ENCODE data around the gene EGR4.

Gene EGR4

GRCh38 chr2:73257021-73257420 lies 36.3 kb downstream of the EGR4 start:
- TF ChIP-seq, protein P1, sequence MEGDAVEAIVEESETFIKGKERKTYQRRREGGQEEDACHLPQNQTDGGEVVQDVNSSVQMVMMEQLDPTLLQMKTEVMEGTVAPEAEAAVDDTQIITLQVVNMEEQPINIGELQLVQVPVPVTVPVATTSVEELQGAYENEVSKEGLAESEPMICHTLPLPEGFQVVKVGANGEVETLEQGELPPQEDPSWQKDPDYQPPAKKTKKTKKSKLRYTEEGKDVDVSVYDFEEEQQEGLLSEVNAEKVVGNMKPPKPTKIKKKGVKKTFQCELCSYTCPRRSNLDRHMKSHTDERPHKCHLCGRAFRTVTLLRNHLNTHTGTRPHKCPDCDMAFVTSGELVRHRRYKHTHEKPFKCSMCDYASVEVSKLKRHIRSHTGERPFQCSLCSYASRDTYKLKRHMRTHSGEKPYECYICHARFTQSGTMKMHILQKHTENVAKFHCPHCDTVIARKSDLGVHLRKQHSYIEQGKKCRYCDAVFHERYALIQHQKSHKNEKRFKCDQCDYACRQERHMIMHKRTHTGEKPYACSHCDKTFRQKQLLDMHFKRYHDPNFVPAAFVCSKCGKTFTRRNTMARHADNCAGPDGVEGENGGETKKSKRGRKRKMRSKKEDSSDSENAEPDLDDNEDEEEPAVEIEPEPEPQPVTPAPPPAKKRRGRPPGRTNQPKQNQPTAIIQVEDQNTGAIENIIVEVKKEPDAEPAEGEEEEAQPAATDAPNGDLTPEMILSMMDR (IDR thresholded peaks at IDR 0.05; ENCODE audit: low read depth, low read length, missing control alignments) = no peak
- Histone ChIP-seq H3K36me3 (replicated peaks) (peaks cover 19% of the 10 kb centered on the region), H3K27me3 (replicated peaks) (no peaks in the 10 kb centered on the region), H3K27ac (no peak overlapping the region), H3K4me3 (ENCODE audit: low read depth, low read length) (no peak overlapping the region)
- in situ Hi-C loops (cut with HindIII; ENCODE audit: low pct_ligation_motif_present, low sequenced_read_pairs) = no loop called here
- DNase-seq = no peak

GRCh38 chr2:73256618-73256922 lies 36.8 kb downstream of the EGR4 start:
- DNase-seq = no peak
- in situ Hi-C loops (cut with HindIII; ENCODE audit: low pct_ligation_motif_present, low sequenced_read_pairs) = no loop called here
- H3K36me3 ChIP-seq (replicated peaks) = peaks cover 20% of the 10 kb centered on the region
- no peak overlapping the region for H3K4me3 ChIP-seq (ENCODE audit: low read depth, low read length)
- no peak overlapping the region for H3K27ac ChIP-seq
- TF ChIP-seq, protein P1 (IDR thresholded peaks at IDR 0.05; ENCODE audit: low read depth, low read length, missing control alignments) = no peak
- no peaks in the 10 kb centered on the region for H3K27me3 ChIP-seq (replicated peaks)

GRCh38 chr2:73255907-73256617 lies 37.3 kb downstream of the EGR4 start:
- Histone ChIP-seq H3K27ac (no peak overlapping the region), H3K27me3 (replicated peaks) (no peaks in the 10 kb centered on the region), H3K4me3 (ENCODE audit: low read depth, low read length) (no peak overlapping the region), H3K36me3 (replicated peaks) (peaks cover 23% of the 10 kb centered on the region)
- DNase-seq = no peak
- in situ Hi-C loops (cut with HindIII; ENCODE audit: low pct_ligation_motif_present, low sequenced_read_pairs) = no loop called here
- TF ChIP-seq, protein P1 (IDR thresholded peaks at IDR 0.05; ENCODE audit: low read depth, low read length, missing control alignments) = no peak

- no peak for DNase-seq
- Histone ChIP-seq H3K36me3 (replicated peaks) (peaks cover 30% of the 10 kb centered on the region), H3K27me3 (replicated peaks) (no peaks in the 10 kb centered on the region), H3K27ac (no peak overlapping the region), H3K4me3 (ENCODE audit: low read depth, low read length) (no peak overlapping the region)
- in situ Hi-C loops (cut with HindIII; ENCODE audit: low pct_ligation_motif_present, low sequenced_read_pairs) = no loop called here
- TF ChIP-seq, protein P1 (IDR thresholded peaks at IDR 0.05; ENCODE audit: low read depth, low read length, missing control alignments) = no peak
Measured at GRCh38 chr2:73255007-73255644, 38.2 kb downstream of the EGR4 start.

DNA sequence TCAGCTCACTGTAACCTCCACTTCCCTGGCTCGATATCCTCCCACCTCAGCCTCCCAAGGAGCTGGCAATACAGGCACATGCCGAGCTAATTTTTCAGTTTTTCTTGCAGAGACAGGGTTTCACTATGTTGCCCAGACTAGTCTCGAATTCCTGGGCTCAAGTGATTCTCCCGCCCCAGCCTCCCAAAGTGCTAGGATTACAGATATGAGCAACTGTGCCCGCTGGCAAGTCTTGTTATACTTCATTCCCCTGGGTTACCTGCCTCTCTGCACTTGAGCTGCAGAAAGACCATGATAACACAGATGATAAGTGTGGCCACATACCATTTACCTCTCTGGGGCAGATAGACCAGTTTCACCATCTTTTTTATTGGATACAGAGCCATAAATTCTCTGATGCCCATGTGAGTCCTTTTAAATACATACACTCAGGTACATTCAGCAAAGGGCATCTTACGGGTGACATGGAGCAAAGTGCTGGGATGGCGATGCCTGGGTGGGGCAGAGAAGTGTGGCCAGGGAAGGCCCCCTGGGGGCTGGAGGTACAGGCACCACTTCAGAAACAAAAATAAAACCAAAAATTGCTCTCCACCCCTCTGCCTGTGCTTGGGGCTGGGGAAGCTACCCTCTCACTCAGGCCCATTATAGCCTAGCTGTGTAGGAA lies 38.9 kb downstream of the EGR4 start:
- Histone ChIP-seq H3K27ac (no peak overlapping the region), H3K36me3 (replicated peaks) (peaks cover 37% of the 10 kb centered on the region), H3K4me3 (ENCODE audit: low read depth, low read length) (no peak overlapping the region), H3K27me3 (replicated peaks) (no peaks in the 10 kb centered on the region)
- in situ Hi-C loops (cut with HindIII; ENCODE audit: low pct_ligation_motif_present, low sequenced_read_pairs) = no loop called here
- DNase-seq = no peak
- TF ChIP-seq, protein P1 (IDR thresholded peaks at IDR 0.05; ENCODE audit: low read depth, low read length, missing control alignments) = no peak
